Testis (tissue), 3 donors: Measurements from ENCODE around the gene PRPF6. TPM values are rescaled to one million over a fixed set of nuclear protein-coding genes. Genes with fewer than 3 reads are reported as not detected.

Experiments
- DNase-seq: peaks from one replicate; pipeline ENCODE4 v3.0.0-alpha.2; 2019
- H3K27ac ChIP-seq, 2 donors: fragments of 200-600 bp; sonication (generic); one replicate each; pipeline ENCODE4 v1.5.1; 2019
- H3K27me3 ChIP-seq: fragments of 200-600 bp; sonication (generic); one replicate; pipeline ENCODE4 v1.5.1; 2019
- H3K36me3 ChIP-seq: fragments of 200-600 bp; sonication (generic); one replicate; pipeline ENCODE4 v1.5.1; 2017; ENCODE audit warnings: low read depth; ENCODE audit errors: missing control alignments
- H3K4me1 ChIP-seq: fragments of 200-600 bp; sonication (generic); one replicate; pipeline ENCODE4 v1.5.1; 2019
- H3K4me3 ChIP-seq, 2 donors: fragments of 200-600 bp; sonication (generic); one replicate each; pipeline ENCODE4 v1.5.1; 2017 to 2019
- H3K9me3 ChIP-seq: fragments of 200-600 bp; sonication (generic); one replicate; pipeline ENCODE4 v1.5.1; 2017
- POLR2A ChIP-seq: fragments of 450-650 bp; IDR thresholded peaks from one replicate; pipeline ENCODE4 v1.6.1; 2017; ENCODE audit warnings: antibody characterized with exemption, mild to moderate bottlenecking, moderate library complexity
- WGBS, 2 donors: methylation state at CpG; one replicate each; pipeline ENCODE4 v1.1.5; 2018; 5-methylcytosine and 5-hydroxymethylcytosine counted together
- intact Hi-C: fragments of 100-400 bp; cut with DNase I; formaldehyde crosslinking; loops from one replicate; pipeline ENCODE4 v1.15.1; 2023; ENCODE audit warnings: low total_unique reads
- polyA plus RNA-seq: library from polyadenylated mRNA; stranded (reverse); fragments of 350-450 nt; fragmentation: Illumina TruSeq; extraction: RNeasy Lipid Tissue Mini Kit (QIAGEN cat#74804); gene quantifications from one replicate; pipeline ENCODE4 v1.2.3, GENCODE V29; 2014; ENCODE audit warnings: low read depth, low replicate concordance; ENCODE audit not compliant: insufficient read depth
- total RNA-seq, 2 donors: library from RNA; depleted of rRNA; stranded (reverse); fragments of >200 nt; gene quantifications; one replicate each; pipeline ENCODE4 v1.2.3, GENCODE V29; 2016
- TF ChIP-seq, protein P1 (sequence below), 3 experiments: fragments of 450-650 bp in 2 of 3; fragments of 200-600 bp in 1 of 3; sonication (generic) in 1 of 3; IDR thresholded peaks; one replicate each; pipeline ENCODE4 v1.5.1; 2016 to 2019; ENCODE audit warnings: antibody characterized with exemption in 3 of 3, mild to moderate bottlenecking in 2 of 3, moderate library complexity in 1 of 3

Gene PRPF6
- total and polyA plus RNA-seq, 3 donors from 2014 or later, result 106 to 114 (median 107) TPM

- no peak for TF ChIP-seq POLR2A
- TF ChIP-seq, protein P1, sequence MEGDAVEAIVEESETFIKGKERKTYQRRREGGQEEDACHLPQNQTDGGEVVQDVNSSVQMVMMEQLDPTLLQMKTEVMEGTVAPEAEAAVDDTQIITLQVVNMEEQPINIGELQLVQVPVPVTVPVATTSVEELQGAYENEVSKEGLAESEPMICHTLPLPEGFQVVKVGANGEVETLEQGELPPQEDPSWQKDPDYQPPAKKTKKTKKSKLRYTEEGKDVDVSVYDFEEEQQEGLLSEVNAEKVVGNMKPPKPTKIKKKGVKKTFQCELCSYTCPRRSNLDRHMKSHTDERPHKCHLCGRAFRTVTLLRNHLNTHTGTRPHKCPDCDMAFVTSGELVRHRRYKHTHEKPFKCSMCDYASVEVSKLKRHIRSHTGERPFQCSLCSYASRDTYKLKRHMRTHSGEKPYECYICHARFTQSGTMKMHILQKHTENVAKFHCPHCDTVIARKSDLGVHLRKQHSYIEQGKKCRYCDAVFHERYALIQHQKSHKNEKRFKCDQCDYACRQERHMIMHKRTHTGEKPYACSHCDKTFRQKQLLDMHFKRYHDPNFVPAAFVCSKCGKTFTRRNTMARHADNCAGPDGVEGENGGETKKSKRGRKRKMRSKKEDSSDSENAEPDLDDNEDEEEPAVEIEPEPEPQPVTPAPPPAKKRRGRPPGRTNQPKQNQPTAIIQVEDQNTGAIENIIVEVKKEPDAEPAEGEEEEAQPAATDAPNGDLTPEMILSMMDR (IDR thresholded peaks at IDR 0.05), result no peak
- 57 to 76% methylated on average over 4 to 14 of the region's 17 CpGs for WGBS, 2 donors
- peaks cover 80% of the 10 kb centered on the region for H3K4me1 ChIP-seq
- H3K27me3 ChIP-seq, result no peaks in the 10 kb centered on the region
- H3K36me3 ChIP-seq, result no peaks in the 10 kb centered on the region
- intact Hi-C loops, result no loop called here
- no peaks in the 10 kb centered on the region for H3K9me3 ChIP-seq
- no peak for DNase-seq
- no peak overlapping the region for H3K4me3 ChIP-seq
- peak overlapping the region; percentile 87 to 93 for H3K27ac ChIP-seq
Observed at GRCh38 chr20:63951398-63952209, 29.3 kb upstream of the PRPF6 start.

DNA sequence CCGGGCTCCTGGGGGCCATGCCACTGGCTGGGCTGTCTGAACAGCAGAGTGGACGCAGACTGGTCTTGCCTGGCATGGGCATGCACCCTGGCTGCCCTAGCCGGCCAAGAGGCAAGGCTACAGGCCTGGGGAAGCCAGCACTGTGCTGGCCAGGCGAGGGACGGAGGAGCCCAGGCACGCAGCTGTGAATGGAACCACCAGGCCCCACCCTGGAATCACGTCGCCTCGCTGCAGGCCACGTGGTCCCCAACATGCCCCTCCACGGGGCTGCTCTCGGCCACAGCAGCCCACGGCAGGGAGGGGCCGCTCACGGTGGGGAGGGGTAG is 28.8 kb upstream of the PRPF6 start:
- Histone ChIP-seq H3K4me3 (no peak overlapping the region), H3K9me3 (no peaks in the 10 kb centered on the region), H3K36me3 (no peaks in the 10 kb centered on the region), H3K27me3 (no peaks in the 10 kb centered on the region), H3K27ac (peak overlapping the region; percentile 87 to 93), H3K4me1 (peaks cover 79% of the 10 kb centered on the region)
- DNase-seq, result no peak
- TF ChIP-seq POLR2A, result no peak
- TF ChIP-seq, protein P1 (IDR thresholded peaks at IDR 0.05), result no peak
- intact Hi-C loops, result no loop called here
- WGBS, 2 donors, result 70 to 80% methylated on average over 1 to 15 of the region's 15 CpGs

GRCh38 chr20:63952769-63953168 is 28.2 kb upstream of the PRPF6 start:
- peak overlapping the region; percentile 87 to 93 for H3K27ac ChIP-seq
- intact Hi-C loops, result no loop called here

GRCh38 chr20:63953764-63954429 is 27.0 kb upstream of the PRPF6 start:
- intact Hi-C loops, result no loop called here
- WGBS, 2 donors, result 53 to 63% methylated on average over 11 to 13 of the region's 13 CpGs
- peak overlapping the region in 1 of 2 donors; percentile 95 for H3K27ac ChIP-seq
- peaks cover 74% of the 10 kb centered on the region for H3K4me1 ChIP-seq
- H3K36me3 ChIP-seq, result no peaks in the 10 kb centered on the region
- no peaks in the 10 kb centered on the region for H3K27me3 ChIP-seq
- no peak overlapping the region for H3K4me3 ChIP-seq
- H3K9me3 ChIP-seq, result no peaks in the 10 kb centered on the region
- no peak for DNase-seq
- TF ChIP-seq, protein P1 (IDR thresholded peaks at IDR 0.05), result no peak
- no peak for TF ChIP-seq POLR2A

More at GRCh38 chr20:63952769-63953168, 28.2 kb upstream of the PRPF6 start:
- Histone ChIP-seq H3K4me1 (peaks cover 80% of the 10 kb centered on the region), H3K9me3 (no peaks in the 10 kb centered on the region), H3K36me3 (no peaks in the 10 kb centered on the region), H3K4me3 (no peak overlapping the region), H3K27me3 (no peaks in the 10 kb centered on the region)
- no peak for TF ChIP-seq POLR2A
- TF ChIP-seq, protein P1 (IDR thresholded peaks at IDR 0.05), result no peak
- WGBS, 2 donors, result 59 to 86% methylated on average over 13 to 14 of the region's 14 CpGs
- DNase-seq, result no peak
